ENCODE measurements around the gene ARID3A. TPM values are rescaled to one million over a fixed set of nuclear protein-coding genes. Genes with fewer than 3 reads are reported as not detected.

ARID3A gene
- total and polyA plus RNA-seq, 9 donors, result 9.4 to 19.1 (median 15.9) TPM

GRCh38 chr19:925087-925525 is 729 bp upstream of the ARID3A start:
- Histone ChIP-seq H3K36me3 (ENCODE audit: control insufficient read depth, insufficient read depth, low read length) (peaks cover 4% of the 10 kb centered on the region), H3K27me3 (ENCODE audit: control insufficient read depth, insufficient read depth, low read length) (peaks cover 21% of the 10 kb centered on the region), H3K27ac (ENCODE audit: low read length) (peak overlapping the region; percentile 81), H3K4me3 (ENCODE audit: low read length) (peak overlapping the region; percentile 68), H3K9me3 (replicated peaks; ENCODE audit: control insufficient read depth, low read depth, low read length) (no peaks in the 10 kb centered on the region), H3K4me1 (ENCODE audit: control insufficient read depth, insufficient read depth, low read length) (peaks cover 48% of the 10 kb centered on the region)
- peak; percentile 89 for DNase-seq
- WGBS (ENCODE audit: insufficient coverage), result 0% methylated on average over 39 of the region's 39 CpGs

GRCh38 chr19:926323-926588 is 421 bp downstream of the ARID3A start:
- H3K27ac ChIP-seq (ENCODE audit: low read length), result peak overlapping the region; percentile 71
- WGBS (ENCODE audit: insufficient coverage), result 0% methylated on average over 12 of the region's 21 CpGs

GRCh38 chr19:926589-927350 is 935 bp downstream of the ARID3A start:
- Histone ChIP-seq H3K27ac (ENCODE audit: low read length) (peak overlapping the region; percentile 71), H3K4me3 (ENCODE audit: low read length) (peak overlapping the region; percentile 82), H3K4me1 (ENCODE audit: control insufficient read depth, insufficient read depth, low read length) (peaks cover 43% of the 10 kb centered on the region), H3K36me3 (ENCODE audit: control insufficient read depth, insufficient read depth, low read length) (peaks cover 4% of the 10 kb centered on the region), H3K9me3 (replicated peaks; ENCODE audit: control insufficient read depth, low read depth, low read length) (no peaks in the 10 kb centered on the region), H3K27me3 (ENCODE audit: control insufficient read depth, insufficient read depth, low read length) (peaks cover 7% of the 10 kb centered on the region)
- DNase-seq, result peak; percentile 71
- WGBS (ENCODE audit: insufficient coverage), result 0% methylated on average over 30 of the region's 52 CpGs

More at GRCh38 chr19:926323-926588, 421 bp downstream of the ARID3A start:
- Histone ChIP-seq H3K4me3 (ENCODE audit: low read length) (peak overlapping the region; percentile 82), H3K4me1 (ENCODE audit: control insufficient read depth, insufficient read depth, low read length) (peaks cover 43% of the 10 kb centered on the region), H3K9me3 (replicated peaks; ENCODE audit: control insufficient read depth, low read depth, low read length) (no peaks in the 10 kb centered on the region), H3K36me3 (ENCODE audit: control insufficient read depth, insufficient read depth, low read length) (peaks cover 4% of the 10 kb centered on the region), H3K27me3 (ENCODE audit: control insufficient read depth, insufficient read depth, low read length) (peaks cover 10% of the 10 kb centered on the region)
- no peak for DNase-seq

GRCh38 chr19:927351-927779 is 1.5 kb downstream of the ARID3A start:
- 58% methylated on average over 3 of the region's 15 CpGs for WGBS (ENCODE audit: insufficient coverage)
- H3K36me3 ChIP-seq (ENCODE audit: control insufficient read depth, insufficient read depth, low read length), result peaks cover 4% of the 10 kb centered on the region
- no peak for DNase-seq
- peak overlapping the region; percentile 7 for H3K27ac ChIP-seq (ENCODE audit: low read length)
- H3K4me3 ChIP-seq (ENCODE audit: low read length), result peak overlapping the region; percentile 82
- no peaks in the 10 kb centered on the region for H3K9me3 ChIP-seq (replicated peaks; ENCODE audit: control insufficient read depth, low read depth, low read length)
- peaks cover 11% of the 10 kb centered on the region for H3K27me3 ChIP-seq (ENCODE audit: control insufficient read depth, insufficient read depth, low read length)
- H3K4me1 ChIP-seq (ENCODE audit: control insufficient read depth, insufficient read depth, low read length), result peaks cover 45% of the 10 kb centered on the region

GRCh38 chr19:927780-928401 is 2.1 kb downstream of the ARID3A start:
- Histone ChIP-seq H3K9me3 (replicated peaks; ENCODE audit: control insufficient read depth, low read depth, low read length) (no peaks in the 10 kb centered on the region), H3K4me3 (ENCODE audit: low read length) (peak overlapping the region; percentile 13), H3K27ac (ENCODE audit: low read length) (no peak overlapping the region), H3K36me3 (ENCODE audit: control insufficient read depth, insufficient read depth, low read length) (peaks cover 7% of the 10 kb centered on the region), H3K27me3 (ENCODE audit: control insufficient read depth, insufficient read depth, low read length) (peaks cover 15% of the 10 kb centered on the region), H3K4me1 (ENCODE audit: control insufficient read depth, insufficient read depth, low read length) (peaks cover 48% of the 10 kb centered on the region)
- 71% methylated on average over 4 of the region's 12 CpGs for WGBS (ENCODE audit: insufficient coverage)
- DNase-seq, result no peak

GRCh38 chr19:928471-929202 is 2.8 kb downstream of the ARID3A start:
- no peaks in the 10 kb centered on the region for H3K9me3 ChIP-seq (replicated peaks; ENCODE audit: control insufficient read depth, low read depth, low read length)
- no peak overlapping the region for H3K27ac ChIP-seq (ENCODE audit: low read length)
- H3K36me3 ChIP-seq (ENCODE audit: control insufficient read depth, insufficient read depth, low read length), result peaks cover 7% of the 10 kb centered on the region
- 78% methylated on average over 16 of the region's 18 CpGs for WGBS (ENCODE audit: insufficient coverage)
- peaks cover 17% of the 10 kb centered on the region for H3K27me3 ChIP-seq (ENCODE audit: control insufficient read depth, insufficient read depth, low read length)
- no peak overlapping the region for H3K4me3 ChIP-seq (ENCODE audit: low read length)
- peaks cover 48% of the 10 kb centered on the region for H3K4me1 ChIP-seq (ENCODE audit: control insufficient read depth, insufficient read depth, low read length)
- DNase-seq, result no peak

GRCh38 chr19:929203-929890 is 3.5 kb downstream of the ARID3A start:
- no peak for DNase-seq
- H3K4me3 ChIP-seq (ENCODE audit: low read length), result no peak overlapping the region
- peaks cover 7% of the 10 kb centered on the region for H3K36me3 ChIP-seq (ENCODE audit: control insufficient read depth, insufficient read depth, low read length)
- H3K27me3 ChIP-seq (ENCODE audit: control insufficient read depth, insufficient read depth, low read length), result peaks cover 22% of the 10 kb centered on the region
- H3K9me3 ChIP-seq (replicated peaks; ENCODE audit: control insufficient read depth, low read depth, low read length), result no peaks in the 10 kb centered on the region
- 87% methylated on average over 33 of the region's 51 CpGs for WGBS (ENCODE audit: insufficient coverage)
- H3K4me1 ChIP-seq (ENCODE audit: control insufficient read depth, insufficient read depth, low read length), result peaks cover 50% of the 10 kb centered on the region
- no peak overlapping the region for H3K27ac ChIP-seq (ENCODE audit: low read length)

- peaks cover 51% of the 10 kb centered on the region for H3K4me1 ChIP-seq (ENCODE audit: control insufficient read depth, insufficient read depth, low read length)
These were observed 4.0 kb downstream of the ARID3A start for GRCh38 chr19:929891-930258.

GRCh38 chr19:931860-932647 is 6.2 kb downstream of the ARID3A start:
- Histone ChIP-seq H3K4me3 (ENCODE audit: low read length) (no peak overlapping the region), H3K36me3 (ENCODE audit: control insufficient read depth, insufficient read depth, low read length) (peaks cover 8% of the 10 kb centered on the region), H3K9me3 (replicated peaks; ENCODE audit: control insufficient read depth, low read depth, low read length) (no peaks in the 10 kb centered on the region), H3K4me1 (ENCODE audit: control insufficient read depth, insufficient read depth, low read length) (peaks cover 45% of the 10 kb centered on the region), H3K27ac (ENCODE audit: low read length) (no peak overlapping the region), H3K27me3 (ENCODE audit: control insufficient read depth, insufficient read depth, low read length) (peaks cover 17% of the 10 kb centered on the region)
- DNase-seq, result no peak
- 68% methylated on average over 27 of the region's 32 CpGs for WGBS (ENCODE audit: insufficient coverage)

More at GRCh38 chr19:929891-930258, 4.0 kb downstream of the ARID3A start:
- Histone ChIP-seq H3K27me3 (ENCODE audit: control insufficient read depth, insufficient read depth, low read length) (peaks cover 18% of the 10 kb centered on the region), H3K36me3 (ENCODE audit: control insufficient read depth, insufficient read depth, low read length) (peaks cover 7% of the 10 kb centered on the region), H3K27ac (ENCODE audit: low read length) (no peak overlapping the region), H3K4me3 (ENCODE audit: low read length) (no peak overlapping the region), H3K9me3 (replicated peaks; ENCODE audit: control insufficient read depth, low read depth, low read length) (no peaks in the 10 kb centered on the region)
- DNase-seq, result no peak
- 88% methylated on average over 6 of the region's 6 CpGs for WGBS (ENCODE audit: insufficient coverage)

All from muscle of leg (tissue), 11 donors.